AG04449 (cell line): ENCODE results near the gene EML1.
A peak's percentile ranks its signal among the peaks of the same experiment; 100 is the strongest.

Experiments
- CTCF ChIA-PET: fragments of 350-600 bp; formaldehyde crosslinking; extraction: SDS; loops from one replicate; lab custom pipeline; 2021; ENCODE audit warnings: antibody characterized with exemption; lab: Yijun Ruan, JAX
- POLR2A ChIA-PET: fragments of 400-600, 350-600 bp; formaldehyde crosslinking; extraction: SDS; loops from one replicate; lab custom pipeline; 2020; ENCODE audit warnings: antibody characterized with exemption, inconsistent platforms; lab: Yijun Ruan, JAX
- DNase-seq: peaks from one replicate; pipeline ENCODE4 v3.0.0-alpha.2; 2010; ENCODE audit warnings: low read depth, low spot score
- H3K4me3 ChIP-seq: 2 replicates; pipeline ENCODE4 v1.5.1; 2011; ENCODE audit warnings: low read depth, mild to moderate bottlenecking, control low read depth, low read length
- TF ChIP-seq, protein P1 (sequence below): IDR thresholded peaks from one replicate; pipeline ENCODE4 v1.5.1; 2011; ENCODE audit warnings: mild to moderate bottlenecking, moderate library complexity, low read length, control low read depth, inconsistent platforms; ENCODE audit not compliant: insufficient read depth; ENCODE audit errors: missing control alignments

Gene EML1

DNA sequence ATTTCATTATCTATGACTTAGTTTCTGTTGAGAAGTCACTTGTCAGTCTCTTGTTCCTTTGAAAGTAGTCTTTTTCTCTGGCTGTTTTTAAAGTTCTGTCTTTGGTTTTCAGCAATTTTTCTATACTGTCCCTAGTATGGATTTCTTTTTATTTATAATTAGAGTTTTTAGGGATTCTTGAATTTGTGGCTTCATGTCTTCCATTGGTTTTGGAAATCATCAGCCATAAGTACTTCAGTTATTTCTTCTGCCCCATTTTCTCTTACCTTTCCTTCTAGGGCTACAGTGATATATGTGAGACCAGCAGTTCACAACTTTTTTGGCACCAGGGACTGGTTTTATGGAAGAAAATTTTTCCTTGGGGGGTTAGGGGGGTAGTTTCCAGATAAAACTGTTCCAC, 182.0 kb downstream of the EML1 start:
- ChIA-PET POLR2A (no interaction called here), CTCF (interaction anchor here (1.6 to 7.4 kb wide), 4 partner anchors 8 to 217 kb away, joined by 3 to 53 read pairs (median 16); no protein-coding TSS in a partner anchor)
- no peak for DNase-seq
- no peak overlapping the region for H3K4me3 ChIP-seq
- TF ChIP-seq, protein P1, sequence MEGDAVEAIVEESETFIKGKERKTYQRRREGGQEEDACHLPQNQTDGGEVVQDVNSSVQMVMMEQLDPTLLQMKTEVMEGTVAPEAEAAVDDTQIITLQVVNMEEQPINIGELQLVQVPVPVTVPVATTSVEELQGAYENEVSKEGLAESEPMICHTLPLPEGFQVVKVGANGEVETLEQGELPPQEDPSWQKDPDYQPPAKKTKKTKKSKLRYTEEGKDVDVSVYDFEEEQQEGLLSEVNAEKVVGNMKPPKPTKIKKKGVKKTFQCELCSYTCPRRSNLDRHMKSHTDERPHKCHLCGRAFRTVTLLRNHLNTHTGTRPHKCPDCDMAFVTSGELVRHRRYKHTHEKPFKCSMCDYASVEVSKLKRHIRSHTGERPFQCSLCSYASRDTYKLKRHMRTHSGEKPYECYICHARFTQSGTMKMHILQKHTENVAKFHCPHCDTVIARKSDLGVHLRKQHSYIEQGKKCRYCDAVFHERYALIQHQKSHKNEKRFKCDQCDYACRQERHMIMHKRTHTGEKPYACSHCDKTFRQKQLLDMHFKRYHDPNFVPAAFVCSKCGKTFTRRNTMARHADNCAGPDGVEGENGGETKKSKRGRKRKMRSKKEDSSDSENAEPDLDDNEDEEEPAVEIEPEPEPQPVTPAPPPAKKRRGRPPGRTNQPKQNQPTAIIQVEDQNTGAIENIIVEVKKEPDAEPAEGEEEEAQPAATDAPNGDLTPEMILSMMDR = no peak

DNA sequence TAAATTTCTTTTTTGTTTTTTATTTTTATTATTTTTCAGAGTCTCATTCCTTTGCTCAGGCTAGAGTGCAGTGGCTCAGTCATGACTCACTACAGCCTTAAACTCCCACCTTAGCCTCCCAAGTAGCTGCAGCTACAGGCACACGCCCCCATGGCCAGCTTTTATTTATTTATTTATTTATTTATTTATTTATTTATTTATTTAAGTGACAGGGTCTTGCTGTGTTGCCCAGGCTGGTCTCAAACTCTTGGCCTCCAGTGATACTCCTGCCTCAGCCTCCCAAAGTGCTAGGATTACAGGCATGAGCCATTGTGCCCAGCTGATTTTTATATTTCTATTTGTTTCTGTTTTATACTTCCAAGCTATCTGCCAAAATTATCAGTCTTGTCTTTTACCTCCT, 182.8 kb downstream of the EML1 start:
- H3K4me3 ChIP-seq = no peak overlapping the region
- TF ChIP-seq, protein P1 = no peak
- DNase-seq = no peak
- CTCF ChIA-PET = interaction anchor here (0.6 to 7.4 kb wide), 8 partner anchors 10 to 216 kb away, joined by 3 to 53 read pairs (median 4); partner anchors contain the start of gene EML1
- POLR2A ChIA-PET = no interaction called here

DNA sequence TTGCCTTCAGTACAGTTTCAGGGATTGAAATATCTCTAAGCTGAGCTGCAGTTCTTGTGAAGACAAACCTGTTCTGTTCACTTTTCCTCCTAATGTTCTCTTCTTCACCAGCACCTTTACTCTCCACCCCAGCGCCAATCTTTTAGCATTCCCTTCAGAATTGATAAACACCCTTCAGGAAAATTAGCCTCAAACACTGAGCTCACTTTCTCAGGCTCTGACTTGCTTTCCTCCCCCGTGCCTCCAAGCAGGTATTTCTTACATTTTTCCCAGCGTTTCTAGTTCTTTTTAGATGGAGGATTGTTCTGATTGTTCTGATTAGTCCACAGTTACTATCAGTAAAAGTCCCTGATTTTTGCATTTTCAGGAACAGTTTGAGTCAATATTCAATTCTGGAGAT, 183.5 kb downstream of the EML1 start:
- H3K4me3 ChIP-seq = no peak overlapping the region
- no peak for DNase-seq
- ChIA-PET CTCF (interaction anchor here (0.7 to 7.4 kb wide), 7 partner anchors 9 to 215 kb away, joined by 3 to 53 read pairs (median 4); no protein-coding TSS in a partner anchor), POLR2A (no interaction called here)
- TF ChIP-seq, protein P1 = no peak

DNA sequence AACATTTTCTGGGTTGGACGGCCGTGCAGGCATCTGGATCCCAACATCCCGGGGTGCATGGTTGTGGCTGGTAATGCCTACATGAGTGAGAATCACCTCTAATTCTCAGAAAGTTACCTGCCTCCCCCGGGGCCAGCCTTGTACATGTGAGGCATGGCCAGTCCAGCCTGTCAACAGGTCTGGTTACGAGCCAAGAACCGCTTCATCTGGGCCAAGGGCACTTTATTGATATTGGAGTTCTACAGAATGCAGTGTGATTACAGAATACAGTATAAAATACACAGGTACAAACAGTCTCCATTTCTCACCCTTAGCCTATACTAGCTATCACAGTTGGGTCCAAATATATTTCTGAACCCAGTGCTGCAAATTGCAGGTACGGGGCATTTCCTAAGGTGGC, 187.1 kb downstream of the EML1 start:
- ChIA-PET CTCF (interaction anchor here (1.5 to 6.9 kb wide), 6 partner anchors 9 to 213 kb away, joined by 5 to 286 read pairs (median 34); no protein-coding TSS in a partner anchor), POLR2A (no interaction called here)
- H3K4me3 ChIP-seq = no peak overlapping the region
- DNase-seq = no peak
- TF ChIP-seq, protein P1 = no peak

DNA sequence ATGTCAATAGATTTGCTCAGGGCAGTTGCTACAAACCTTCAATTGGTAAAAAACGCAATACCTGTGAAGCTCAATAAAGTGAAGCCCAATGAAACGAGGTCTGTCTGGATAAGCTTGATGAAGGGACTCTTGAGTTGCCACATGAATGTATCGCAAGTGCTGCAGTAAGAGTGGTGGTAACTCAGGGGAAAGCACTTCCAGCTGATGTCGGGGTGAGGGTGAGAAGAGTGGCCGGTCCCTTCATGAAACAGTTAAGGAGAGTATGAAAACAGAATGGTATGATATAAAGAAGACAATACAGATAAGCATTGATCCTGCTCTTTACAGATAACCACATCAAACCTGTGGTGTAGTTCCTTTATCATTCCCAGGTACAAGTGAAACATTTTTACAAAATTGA, 188.6 kb downstream of the EML1 start:
- H3K4me3 ChIP-seq = no peak overlapping the region
- DNase-seq = no peak
- TF ChIP-seq, protein P1 = no peak
- ChIA-PET CTCF (interaction anchor here (0.6 to 6.9 kb wide), 34 partner anchors 8 to 237 kb away, joined by 3 to 286 read pairs (median 5); partner anchors contain the start of gene EVL), POLR2A (no interaction called here)

DNA sequence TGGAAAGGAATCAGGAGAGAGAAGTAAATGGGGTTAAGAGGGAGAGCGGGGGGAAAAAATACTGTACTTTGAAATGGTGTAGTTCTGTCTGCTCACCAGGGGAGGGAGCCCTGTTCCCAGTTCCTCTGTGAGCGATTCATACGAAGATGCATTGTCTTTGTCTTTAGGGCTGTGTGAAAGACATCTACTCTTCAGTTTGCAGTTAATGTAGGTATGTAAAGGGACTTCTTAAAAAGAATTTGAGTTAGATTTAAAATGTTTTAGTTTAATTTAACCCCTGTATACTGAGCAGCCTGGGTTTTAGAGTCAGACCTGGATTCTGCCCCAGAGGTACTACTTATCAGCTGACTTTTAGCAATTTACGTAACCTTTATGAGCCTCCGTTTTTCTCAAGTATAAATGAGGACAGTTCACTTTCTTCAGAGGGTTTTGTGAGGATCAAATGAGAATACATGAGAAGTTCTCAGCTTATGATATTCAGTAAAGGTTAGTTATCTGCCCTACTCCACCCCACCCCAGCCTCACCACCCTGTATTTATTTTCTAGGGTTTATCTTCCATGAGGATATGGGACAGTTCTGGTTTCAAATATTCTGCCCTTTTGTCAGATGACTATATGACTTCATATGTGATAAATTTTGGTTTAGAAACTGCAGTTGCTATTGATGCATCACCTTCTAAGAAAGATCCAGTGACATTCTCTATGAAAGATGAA, 189.5 kb downstream of the EML1 start:
- DNase-seq = no peak
- POLR2A ChIA-PET = no interaction called here
- CTCF ChIA-PET = interaction anchor here (0.7 to 6.9 kb wide), 45 partner anchors 9 to 395 kb away, joined by 3 to 286 read pairs (median 5); partner anchors contain the start of gene EVL
- no peak overlapping the region for H3K4me3 ChIP-seq
- TF ChIP-seq, protein P1 = peak; percentile 82
